ENCODE results near the gene LYST. TPM values are rescaled to one million over a fixed set of nuclear protein-coding genes. Genes with fewer than 3 reads are reported as not detected.

Gene LYST
- total and polyA plus RNA-seq, 2 of the 4 experiments (the other 2 are of a cell fraction) = 2.2 to 7.2 TPM

DNA sequence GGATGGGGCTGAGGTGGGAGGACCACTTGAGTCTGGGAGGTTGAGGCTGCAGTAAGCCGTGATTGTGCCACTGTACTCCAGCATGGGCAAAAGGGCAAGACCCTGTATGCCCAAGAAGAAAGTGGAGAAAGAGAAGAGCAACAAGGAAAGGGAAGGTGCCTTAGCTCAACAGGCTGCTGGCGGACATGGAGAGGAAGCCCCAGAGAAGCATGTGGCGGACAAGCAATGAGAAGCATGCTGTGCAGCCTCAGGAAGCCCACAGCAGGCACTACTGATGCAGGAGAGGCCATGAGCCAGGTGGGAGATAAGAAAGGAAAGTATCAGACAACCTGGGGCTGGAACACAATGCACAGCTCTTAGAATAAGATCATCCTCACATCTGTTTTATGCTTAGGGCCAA lies 184.5 kb downstream of the LYST start:
- BruUV-seq (replicated peaks) = no TSS peak
- no peak overlapping the region for H3K4me2 ChIP-seq (ENCODE audit: low read depth, low read length)
- H3K4ac ChIP-seq (ENCODE audit: low read depth, low read length) = no peak overlapping the region
- H3K9me1 ChIP-seq (ENCODE audit: insufficient read depth, low read length) = peaks cover 8% of the 10 kb centered on the region; the same call in 1 of the 2 replicates
- 100% methylated on average over 1 of the region's 3 CpGs; no CpG with 5 or more reads in 1 of the 2 experiments for WGBS, 2 experiments (ENCODE audit: extremely low coverage in 2 of 2, insufficient read length in 1 of 2)
- no peak overlapping the region for H2AK9ac ChIP-seq (replicated peaks; ENCODE audit: low read depth, low read length, poor library complexity)
- H3K56ac ChIP-seq (ENCODE audit: extremely low read depth, insufficient read depth, low read length) = no peak overlapping the region
- no peak overlapping the region for H4K8ac ChIP-seq (ENCODE audit: low read depth in 2 of 2, low read length in 2 of 2)
- H3K36me3 ChIP-seq (ENCODE audit: control insufficient read depth, insufficient read depth, low read length) = peaks cover 3% of the 10 kb centered on the region
- H3K23ac ChIP-seq (ENCODE audit: low read depth, low read length) = no peak overlapping the region
- ChIA-PET CTCF (interaction anchor here (1.2 kb wide), 1 partner anchor 25 kb away, joined by 3 read pairs; no protein-coding TSS in a partner anchor), POLR2A (ENCODE audit: unreplicated experiment) (no interaction called here)
- H3K27me3 ChIP-seq (ENCODE audit: control insufficient read depth, insufficient read depth, low read length) = no peaks in the 10 kb centered on the region
- no peak overlapping the region for H3K27ac ChIP-seq (ENCODE audit: insufficient read depth, low read length)
- no peaks in the 10 kb centered on the region for H3K79me1 ChIP-seq (ENCODE audit: low read depth in 1 of 2, low read length in 2 of 2)
- no peak overlapping the region for H2AFZ ChIP-seq (replicated peaks; ENCODE audit: low read length, poor library complexity)
- H4K20me1 ChIP-seq (ENCODE audit: insufficient read depth, low read length) = no peaks in the 10 kb centered on the region
- no peaks in the 10 kb centered on the region for H3K4me1 ChIP-seq (ENCODE audit: control insufficient read depth, insufficient read depth, low read length)
- H3K18ac ChIP-seq (ENCODE audit: low read depth, low read length) = no peak overlapping the region
- H4K91ac ChIP-seq (ENCODE audit: insufficient read depth, low read depth, low read length) = no peak overlapping the region
- H2AK5ac ChIP-seq (ENCODE audit: low read depth, low read length) = no peak overlapping the region
- dilution Hi-C loops (cut with HindIII; ENCODE audit: low sequenced_read_pairs, unreplicated experiment) = no loop called here
- no peak overlapping the region for H3K9ac ChIP-seq (ENCODE audit: low read depth, low read length)
- no peak overlapping the region for H3K4me3 ChIP-seq (ENCODE audit: insufficient read depth, low read depth, low read length)
- H3K14ac ChIP-seq (replicated peaks; ENCODE audit: low read depth, low read length) = no peak overlapping the region
- no peak overlapping the region for H2BK5ac ChIP-seq (ENCODE audit: low read depth, low read length, poor library complexity, severe bottlenecking)
- in situ Hi-C loops (cut with MboI; ENCODE audit: low sequenced_read_pairs) = no loop called here
- H2BK20ac ChIP-seq (ENCODE audit: low read depth, low read length) = no peak overlapping the region
- ATAC-seq (ENCODE audit: low read depth) (no peak), DNase-seq (no peak)
- H2BK15ac ChIP-seq (ENCODE audit: low read depth, low read length) = no peak overlapping the region
- TF ChIP-seq NFE2L2 (IDR thresholded peaks at IDR 0.05; ENCODE audit: low read depth, low read length) = no peak
- TF ChIP-seq MAZ (IDR thresholded peaks at IDR 0.05; ENCODE audit: borderline replicate concordance, low read depth, low read length) = no peak
- TF ChIP-seq, protein P1, sequence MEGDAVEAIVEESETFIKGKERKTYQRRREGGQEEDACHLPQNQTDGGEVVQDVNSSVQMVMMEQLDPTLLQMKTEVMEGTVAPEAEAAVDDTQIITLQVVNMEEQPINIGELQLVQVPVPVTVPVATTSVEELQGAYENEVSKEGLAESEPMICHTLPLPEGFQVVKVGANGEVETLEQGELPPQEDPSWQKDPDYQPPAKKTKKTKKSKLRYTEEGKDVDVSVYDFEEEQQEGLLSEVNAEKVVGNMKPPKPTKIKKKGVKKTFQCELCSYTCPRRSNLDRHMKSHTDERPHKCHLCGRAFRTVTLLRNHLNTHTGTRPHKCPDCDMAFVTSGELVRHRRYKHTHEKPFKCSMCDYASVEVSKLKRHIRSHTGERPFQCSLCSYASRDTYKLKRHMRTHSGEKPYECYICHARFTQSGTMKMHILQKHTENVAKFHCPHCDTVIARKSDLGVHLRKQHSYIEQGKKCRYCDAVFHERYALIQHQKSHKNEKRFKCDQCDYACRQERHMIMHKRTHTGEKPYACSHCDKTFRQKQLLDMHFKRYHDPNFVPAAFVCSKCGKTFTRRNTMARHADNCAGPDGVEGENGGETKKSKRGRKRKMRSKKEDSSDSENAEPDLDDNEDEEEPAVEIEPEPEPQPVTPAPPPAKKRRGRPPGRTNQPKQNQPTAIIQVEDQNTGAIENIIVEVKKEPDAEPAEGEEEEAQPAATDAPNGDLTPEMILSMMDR (conservative IDR thresholded peaks at IDR 0.05; ENCODE audit: low read depth, low read length) = no peak
- TF ChIP-seq SMC3 (IDR thresholded peaks at IDR 0.05; ENCODE audit: low read depth, low read length) = no peak
- TF ChIP-seq CEBPB (IDR thresholded peaks at IDR 0.05; ENCODE audit: low read depth, low read length) = no peak
- no peak for TF ChIP-seq RFX5 (IDR thresholded peaks at IDR 0.05; ENCODE audit: low read depth, low read length)
- TF ChIP-seq BHLHE40 (IDR thresholded peaks at IDR 0.05; ENCODE audit: low read depth, low read length) = no peak
- no peak for TF ChIP-seq MXI1 (IDR thresholded peaks at IDR 0.05; ENCODE audit: borderline replicate concordance, low read depth, low read length)
- TF ChIP-seq RAD21 (IDR thresholded peaks at IDR 0.05; ENCODE audit: low read length) = no peak
- TF ChIP-seq MAFK (IDR thresholded peaks at IDR 0.05; ENCODE audit: low read depth, low read length) = no peak
- TF ChIP-seq POLR2A (IDR thresholded peaks at IDR 0.05; ENCODE audit: low read depth, low read length) = no peak
- TF ChIP-seq RCOR1 (IDR thresholded peaks at IDR 0.05; ENCODE audit: insufficient replicate concordance, low read length) = no peak
- TF ChIP-seq, protein P2, sequence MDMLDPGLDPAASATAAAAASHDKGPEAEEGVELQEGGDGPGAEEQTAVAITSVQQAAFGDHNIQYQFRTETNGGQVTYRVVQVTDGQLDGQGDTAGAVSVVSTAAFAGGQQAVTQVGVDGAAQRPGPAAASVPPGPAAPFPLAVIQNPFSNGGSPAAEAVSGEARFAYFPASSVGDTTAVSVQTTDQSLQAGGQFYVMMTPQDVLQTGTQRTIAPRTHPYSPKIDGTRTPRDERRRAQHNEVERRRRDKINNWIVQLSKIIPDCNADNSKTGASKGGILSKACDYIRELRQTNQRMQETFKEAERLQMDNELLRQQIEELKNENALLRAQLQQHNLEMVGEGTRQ (IDR thresholded peaks at IDR 0.05; ENCODE audit: low read depth, low read length) = no peak
- no peak for TF ChIP-seq FOS (IDR thresholded peaks at IDR 0.05; ENCODE audit: low read depth, low read length)
- TF ChIP-seq, protein P3, sequence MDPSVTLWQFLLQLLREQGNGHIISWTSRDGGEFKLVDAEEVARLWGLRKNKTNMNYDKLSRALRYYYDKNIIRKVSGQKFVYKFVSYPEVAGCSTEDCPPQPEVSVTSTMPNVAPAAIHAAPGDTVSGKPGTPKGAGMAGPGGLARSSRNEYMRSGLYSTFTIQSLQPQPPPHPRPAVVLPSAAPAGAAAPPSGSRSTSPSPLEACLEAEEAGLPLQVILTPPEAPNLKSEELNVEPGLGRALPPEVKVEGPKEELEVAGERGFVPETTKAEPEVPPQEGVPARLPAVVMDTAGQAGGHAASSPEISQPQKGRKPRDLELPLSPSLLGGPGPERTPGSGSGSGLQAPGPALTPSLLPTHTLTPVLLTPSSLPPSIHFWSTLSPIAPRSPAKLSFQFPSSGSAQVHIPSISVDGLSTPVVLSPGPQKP (IDR thresholded peaks at IDR 0.05; ENCODE audit: borderline replicate concordance, low read depth, low read length) = no peak
- no peak for TF ChIP-seq CHD1 (IDR thresholded peaks at IDR 0.05; ENCODE audit: low read depth, low read length)
- H4K5ac ChIP-seq (ENCODE audit: low read depth, low read length) = no peak overlapping the region
- no peak overlapping the region for H2BK120ac ChIP-seq (ENCODE audit: low read depth, low read length)
- no peaks in the 10 kb centered on the region for H3K9me3 ChIP-seq (ENCODE audit: control insufficient read depth, insufficient read depth, low read length)
- intact Hi-C loops (cut with micrococcal nuclease) = no loop called here

Data from IMR-90 (cell line).